AG08396 (cell line): Measurements from ENCODE around the gene PTPN7.
"Not testable (repeated sequence)": the region's sequence is repeated elsewhere in the genome, so short reads cannot be mapped to it uniquely, and the experiment has no call there.

Experiments
- DNase-seq: peaks from one replicate; pipeline ENCODE4 v3.0.0; 2012; ENCODE audit warnings: low spot score, mixed read lengths

Gene PTPN7

DNA sequence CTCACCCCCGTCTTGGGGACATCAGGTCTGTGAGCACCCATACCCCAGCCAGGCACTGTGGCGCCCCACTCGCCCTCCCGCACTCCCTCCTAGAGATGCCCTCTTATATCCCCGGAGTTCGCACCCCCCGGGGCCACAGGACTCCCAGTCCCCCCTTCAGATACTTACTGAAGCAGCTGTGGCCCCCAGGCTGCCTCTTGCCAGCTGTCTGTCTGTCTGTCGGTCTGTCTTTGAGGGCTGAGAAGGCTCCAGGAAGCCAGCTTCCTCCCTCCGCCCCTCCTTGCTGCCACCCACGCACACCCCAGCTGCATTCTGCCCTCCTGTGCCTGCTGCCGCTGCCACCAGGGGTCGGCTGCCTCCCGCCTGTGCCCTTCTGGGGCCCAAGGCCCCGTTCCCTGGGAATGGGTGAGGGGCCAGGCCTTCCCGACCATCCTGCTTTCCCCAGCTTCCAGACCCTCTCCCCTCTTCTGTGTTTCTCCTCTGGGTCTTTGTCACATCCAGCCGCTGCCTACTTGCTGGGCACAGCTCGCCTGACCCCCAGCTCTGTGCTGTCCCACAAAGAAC, at the start of gene PTPN7:
Gene PTPN7, minus strand, starts transcription at position 226 of the 564 bp plus-strand sequence. CDS start 1,200 bp downstream, outside the sequence.
- no peak for DNase-seq

- no peak for DNase-seq
Measured at GRCh38 chr1:202208351-202208857, 48.0 kb upstream of the PTPN7 start.

DNA sequence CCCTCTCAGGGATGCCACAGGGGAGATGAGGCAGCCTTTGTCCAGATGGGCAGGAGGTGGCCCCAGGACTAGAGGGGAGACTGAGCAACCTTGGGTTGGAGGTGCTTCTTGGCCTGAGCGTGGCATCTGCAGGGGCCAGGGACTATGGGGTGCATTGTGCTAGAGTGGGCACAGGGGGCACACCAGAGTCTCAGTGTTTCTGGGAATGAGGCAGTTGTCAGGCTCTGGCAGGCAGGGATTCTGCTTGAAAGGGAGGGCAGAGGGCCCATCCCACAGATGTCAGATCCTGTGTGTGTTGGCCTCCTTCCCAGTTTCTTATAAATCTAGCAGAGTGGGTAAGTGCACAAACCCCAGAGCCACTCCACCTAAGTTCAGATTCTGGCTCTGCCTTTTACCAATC, 46.9 kb upstream of the PTPN7 start:
- peak; percentile 68 for DNase-seq

- DNase-seq, result no peak
Measured at GRCh38 chr1:202205523-202206190, 45.3 kb upstream of the PTPN7 start.

- DNase-seq, result no peak
Measured at GRCh38 chr1:202204065-202204464, 43.7 kb upstream of the PTPN7 start.

DNA sequence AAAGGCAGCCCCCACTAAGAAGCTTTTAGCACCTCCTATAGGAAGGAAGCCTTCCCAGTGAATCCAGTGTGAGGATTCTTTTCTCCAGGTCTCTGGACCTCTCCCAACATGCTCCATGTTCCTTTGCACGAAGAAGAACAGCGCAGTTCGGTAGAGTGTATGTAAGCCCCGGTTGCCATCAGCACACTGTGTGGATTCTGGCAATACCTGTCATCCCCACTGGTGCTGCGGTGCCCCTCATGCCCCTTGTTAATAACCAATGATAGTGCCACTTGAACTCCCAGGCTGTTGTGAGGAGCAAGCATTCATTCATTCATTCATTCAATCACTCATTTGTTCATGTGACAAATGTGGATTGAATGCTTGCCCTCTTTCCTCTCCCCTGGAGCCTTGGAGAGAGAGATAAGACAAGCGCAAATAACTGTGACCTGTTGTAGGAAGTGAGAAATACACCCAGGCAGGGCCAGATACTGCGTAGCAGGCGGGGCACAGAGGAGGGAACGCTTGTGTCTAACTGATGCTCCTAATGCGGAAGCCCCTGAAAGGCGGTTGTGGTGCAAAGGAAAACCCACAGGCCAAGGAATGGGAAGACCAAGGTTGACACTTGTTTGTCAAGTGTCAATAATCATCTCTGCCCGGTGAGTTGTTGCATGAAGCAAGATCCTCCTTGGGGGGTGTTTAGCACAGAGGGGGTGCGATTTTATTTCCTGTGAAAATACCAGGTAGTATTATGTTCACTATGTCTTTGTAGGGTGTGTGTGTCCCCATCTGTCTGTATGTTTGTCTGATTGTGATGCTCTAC, 43.0 kb upstream of the PTPN7 start:
- DNase-seq, result no peak

DNA sequence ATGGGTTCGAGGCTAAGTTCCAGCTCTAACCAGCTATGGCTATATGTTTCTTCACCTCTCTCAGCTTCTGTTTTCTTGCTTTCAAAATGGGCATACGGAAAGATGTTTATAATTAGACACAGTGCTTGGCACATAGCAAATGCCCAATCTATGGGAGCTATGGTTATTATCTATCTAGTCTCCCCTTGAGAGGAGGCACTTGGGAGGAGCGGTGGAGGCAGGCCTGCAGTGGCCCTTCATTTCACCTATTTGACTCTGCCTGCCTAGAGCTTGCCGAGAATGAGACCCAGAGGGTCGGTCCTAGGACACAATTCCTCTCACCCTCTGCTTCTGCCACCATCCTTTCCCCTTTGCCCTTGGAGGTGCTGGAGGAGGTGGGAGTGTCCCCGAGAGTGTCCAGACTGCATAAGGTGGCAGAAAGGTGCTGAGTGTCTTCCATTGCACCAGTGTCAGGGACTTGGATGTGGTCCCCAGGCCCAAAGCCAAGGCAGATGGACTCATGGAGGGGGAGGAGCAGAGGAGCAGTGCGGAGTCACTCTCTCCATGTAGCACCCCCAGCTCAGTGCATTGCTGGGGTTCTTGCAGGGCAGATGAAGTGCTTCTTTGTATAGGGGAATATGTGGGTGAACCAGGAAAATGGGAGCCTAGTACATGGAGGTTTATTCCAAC, 42.2 kb upstream of the PTPN7 start:
- no peak for DNase-seq

DNA sequence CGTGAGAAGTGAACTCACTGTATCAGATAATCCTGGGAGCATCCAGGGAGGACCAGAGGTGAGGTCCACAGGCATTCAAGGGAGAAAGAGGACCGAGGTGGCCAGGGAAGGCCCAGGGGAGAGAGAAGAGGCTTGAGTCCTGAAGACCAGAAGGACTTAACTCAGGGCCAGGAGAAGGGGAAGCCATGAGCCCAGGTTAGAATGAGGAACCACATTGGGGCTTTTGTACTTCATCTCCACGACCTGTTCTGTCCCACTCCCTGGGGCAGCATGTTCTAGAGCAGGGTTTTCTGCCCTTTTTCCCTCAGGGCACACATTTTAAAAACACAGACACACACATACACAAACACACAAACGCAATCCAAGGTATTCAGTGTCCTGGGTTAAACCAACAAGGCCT, 41.6 kb upstream of the PTPN7 start:
- no peak for DNase-seq

DNA sequence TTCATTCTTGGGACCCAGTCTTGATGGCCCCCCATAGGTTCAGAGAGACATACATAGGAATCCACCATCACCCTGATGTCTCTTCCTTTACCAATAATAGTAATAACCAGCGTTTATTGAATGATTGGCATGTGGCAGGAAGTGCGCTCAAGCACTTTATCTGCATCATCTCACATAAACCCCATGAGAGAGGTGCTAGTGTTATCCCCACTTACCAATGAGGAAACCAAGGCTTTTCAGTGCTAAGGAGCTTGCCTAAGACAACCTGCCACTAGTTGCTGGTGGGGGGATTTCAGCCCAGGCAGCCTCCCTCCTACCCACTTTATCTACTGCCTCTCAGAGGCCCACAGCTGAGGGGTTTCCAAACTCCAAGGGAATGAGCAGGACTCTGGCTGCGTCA, 40.9 kb upstream of the PTPN7 start:
- DNase-seq, result no peak

DNA sequence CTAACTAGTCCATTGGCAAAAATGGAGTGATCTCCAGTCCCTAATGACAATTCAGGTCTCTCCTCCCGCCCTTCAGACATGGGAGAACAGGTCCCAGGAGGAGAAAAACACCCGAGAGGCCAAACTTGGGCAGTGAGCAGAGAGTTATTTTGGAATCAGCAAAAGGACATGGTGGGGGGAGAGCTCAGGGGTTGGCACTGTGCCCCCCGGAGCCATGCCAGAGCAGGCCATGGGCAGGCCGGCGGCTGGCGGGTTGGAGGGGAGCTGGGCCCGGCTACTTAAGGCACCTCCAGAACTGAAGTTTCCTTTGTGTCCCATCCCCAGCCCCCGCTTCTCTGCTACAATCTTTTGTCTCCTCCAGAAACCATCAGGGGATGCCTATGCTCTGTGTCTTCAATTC, 40.3 kb upstream of the PTPN7 start:
- DNase-seq, result no peak

DNA sequence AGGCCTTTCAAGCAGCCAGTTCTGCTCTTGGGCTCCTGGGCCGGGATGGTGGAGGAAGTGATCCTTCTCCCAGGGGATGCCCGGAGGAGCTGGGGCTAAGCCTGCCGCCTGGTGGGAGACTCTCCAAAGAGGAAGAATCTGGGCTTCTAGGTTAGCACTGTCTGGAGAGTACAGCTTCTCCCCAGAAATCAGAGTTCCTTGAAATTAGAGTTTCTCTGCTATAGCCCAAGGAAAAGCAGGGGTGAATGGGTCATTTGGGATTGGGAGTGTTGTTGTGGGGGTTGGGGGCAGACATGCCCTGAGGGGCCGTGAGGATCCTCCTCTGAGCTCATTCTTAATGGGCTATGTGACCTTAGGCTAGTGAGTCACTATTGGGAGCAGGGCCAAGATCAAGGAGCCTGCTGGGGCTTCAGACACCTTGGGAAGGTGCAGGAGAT, 39.7 kb upstream of the PTPN7 start:
- no peak for DNase-seq

DNA sequence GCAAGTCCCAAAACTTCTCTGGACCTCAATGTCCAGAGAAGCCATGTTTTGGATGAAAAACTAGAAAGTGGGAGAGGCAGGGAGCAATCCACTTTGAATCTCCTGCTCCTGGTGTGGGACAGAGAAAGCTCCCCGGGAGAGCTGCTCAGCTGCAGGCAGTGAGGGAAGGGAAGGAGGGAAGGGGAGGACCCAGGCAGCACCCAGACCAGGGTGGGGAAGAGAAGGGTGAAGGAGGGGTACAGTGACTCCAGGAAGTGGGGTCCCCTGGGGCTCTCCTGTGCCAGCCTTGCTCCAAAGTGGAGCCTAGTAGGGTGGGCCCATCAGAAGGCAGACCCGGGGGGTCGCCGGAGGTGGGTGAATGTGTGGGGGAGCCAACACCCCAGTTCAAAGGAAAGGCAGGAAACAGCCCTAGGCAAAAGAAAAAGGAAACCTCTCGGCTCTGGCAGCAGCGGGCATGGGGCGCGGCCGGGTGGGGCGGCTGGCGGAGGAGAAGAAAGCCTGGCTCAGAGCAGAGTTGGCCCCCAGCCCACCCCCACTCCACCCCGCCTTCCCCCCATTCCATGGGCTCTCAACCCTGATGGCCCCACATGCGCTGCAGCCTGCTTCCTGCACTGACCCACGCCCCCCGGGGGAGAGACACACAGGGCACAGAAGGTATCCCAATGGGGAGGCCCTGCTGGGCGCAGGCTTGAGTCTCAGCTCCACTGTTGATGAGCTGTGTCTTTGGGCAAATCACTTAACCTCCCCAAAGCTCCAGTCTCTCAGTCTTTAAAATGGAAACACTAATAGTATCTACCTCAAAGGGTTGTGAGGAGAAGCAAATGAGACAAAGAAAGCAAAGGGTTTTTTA, 38.9 kb upstream of the PTPN7 start:
- no peak for DNase-seq

- no peak for DNase-seq
Measured at GRCh38 chr1:202198366-202198724, 37.9 kb upstream of the PTPN7 start.

DNA sequence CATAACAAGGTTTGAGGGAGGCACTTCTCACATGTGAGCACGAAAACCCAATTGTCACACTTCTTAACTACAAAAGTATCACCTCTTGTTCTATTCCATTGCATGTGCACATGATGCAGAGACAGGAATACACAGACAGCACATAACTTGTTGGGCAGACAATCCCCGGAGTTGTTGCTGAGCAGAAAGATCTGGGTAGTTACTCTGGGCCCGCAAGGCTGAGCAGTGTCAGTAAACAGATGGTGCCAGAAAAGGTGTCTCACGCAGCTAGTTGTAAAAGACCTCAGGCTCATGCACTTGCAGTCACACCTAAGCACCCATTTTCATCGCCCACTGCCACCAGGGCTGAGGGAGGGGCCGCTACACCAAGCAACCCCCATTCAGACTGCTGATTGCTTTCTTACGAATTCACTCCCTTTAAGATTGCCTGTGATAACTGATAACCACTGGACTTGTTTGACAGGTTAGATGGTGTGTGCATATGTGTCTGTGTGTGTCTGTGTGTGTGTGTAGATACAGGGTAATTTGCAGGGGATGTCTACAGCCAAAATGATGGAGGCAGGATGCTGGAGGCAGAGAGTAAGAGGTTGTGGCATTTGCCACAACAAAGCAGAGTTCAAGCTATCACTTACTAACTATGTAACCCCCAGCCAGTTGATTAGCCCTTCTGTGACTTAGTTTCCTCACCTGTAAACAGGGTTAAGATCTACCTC, 37.4 kb upstream of the PTPN7 start:
- DNase-seq, result no peak

DNA sequence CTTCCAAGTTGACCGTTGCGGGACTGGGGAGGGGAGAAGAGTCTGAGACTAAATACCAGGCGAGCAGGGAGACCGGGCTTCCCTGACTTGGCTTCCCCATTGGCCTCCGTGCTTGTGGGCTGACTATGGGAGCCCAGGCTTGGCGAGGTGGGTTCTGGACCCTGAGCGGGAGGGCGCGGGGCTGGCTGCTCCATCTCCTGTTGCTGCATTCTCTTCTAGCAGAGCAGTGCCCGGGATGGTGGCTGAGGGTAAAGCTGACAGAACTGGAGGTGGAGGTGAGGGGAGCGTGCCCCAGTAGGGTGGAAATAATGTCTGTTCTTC, 33.9 kb upstream of the PTPN7 start:
- DNase-seq, result no peak

DNA sequence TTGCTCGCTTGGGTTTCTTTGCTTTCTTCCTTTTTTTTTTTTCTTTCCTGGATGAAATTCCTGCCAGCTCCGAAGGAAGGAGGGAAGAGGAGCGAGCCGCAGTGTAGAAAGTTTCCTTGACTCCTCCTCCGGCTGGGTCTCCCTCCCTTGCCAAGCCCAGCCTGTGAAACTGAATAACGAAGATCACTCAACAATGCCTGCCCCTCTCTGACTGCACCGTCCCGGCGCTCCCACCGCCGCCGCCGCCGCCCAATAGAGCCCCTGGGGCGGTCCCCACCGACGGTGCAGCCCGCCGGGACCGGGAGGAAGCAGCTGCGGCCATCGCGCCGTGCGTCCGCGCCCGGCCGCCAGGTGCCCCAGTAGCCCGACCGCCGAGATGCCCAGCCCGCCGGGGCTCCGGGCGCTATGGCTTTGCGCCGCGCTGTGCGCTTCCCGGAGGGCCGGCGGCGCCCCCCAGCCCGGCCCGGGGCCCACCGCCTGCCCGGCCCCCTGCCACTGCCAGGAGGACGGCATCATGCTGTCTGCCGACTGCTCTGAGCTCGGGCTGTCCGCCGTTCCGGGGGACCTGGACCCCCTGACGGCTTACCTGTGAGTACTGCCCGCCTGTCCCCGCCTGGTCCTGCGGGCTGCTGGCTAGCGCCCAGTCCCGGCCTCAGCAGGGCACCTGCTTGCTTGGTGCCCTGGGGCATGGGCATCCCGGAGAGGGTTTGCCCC, 33.4 kb upstream of the PTPN7 start, which contains the start of gene LGR6:
Gene LGR6, plus strand, starts transcription at position 186 of the 714 bp plus-strand sequence. Its CDS starts 191 bp downstream, at position 377.
- DNase-seq, result no peak

- peak; percentile 80 for DNase-seq
Measured at GRCh38 chr1:202192770-202193613, 32.6 kb upstream of the PTPN7 start.

DNA sequence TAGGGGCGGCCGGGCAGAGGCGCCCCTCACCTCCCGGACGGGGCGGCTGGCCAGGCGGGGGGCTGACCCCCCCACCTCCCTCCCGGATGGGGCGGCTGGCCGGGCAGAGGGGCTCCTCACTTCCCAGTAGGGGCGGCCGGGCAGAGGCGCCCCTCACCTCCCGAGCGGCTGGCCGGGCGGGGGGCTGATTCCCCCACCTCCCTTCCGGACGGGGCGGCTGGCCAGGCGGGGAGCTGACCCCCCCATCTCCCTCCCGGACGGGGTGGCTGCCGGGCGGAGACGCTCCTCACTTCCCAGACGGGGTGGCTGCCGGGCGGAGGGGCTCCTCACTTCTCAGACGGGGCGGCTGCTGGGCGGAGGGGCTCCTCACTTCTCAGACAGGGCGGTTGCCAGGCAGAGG, 31.0 kb upstream of the PTPN7 start:
- DNase-seq, result not testable (repeated sequence)
